Measurements from ENCODE around the gene GNAS-AS1.

DNA sequence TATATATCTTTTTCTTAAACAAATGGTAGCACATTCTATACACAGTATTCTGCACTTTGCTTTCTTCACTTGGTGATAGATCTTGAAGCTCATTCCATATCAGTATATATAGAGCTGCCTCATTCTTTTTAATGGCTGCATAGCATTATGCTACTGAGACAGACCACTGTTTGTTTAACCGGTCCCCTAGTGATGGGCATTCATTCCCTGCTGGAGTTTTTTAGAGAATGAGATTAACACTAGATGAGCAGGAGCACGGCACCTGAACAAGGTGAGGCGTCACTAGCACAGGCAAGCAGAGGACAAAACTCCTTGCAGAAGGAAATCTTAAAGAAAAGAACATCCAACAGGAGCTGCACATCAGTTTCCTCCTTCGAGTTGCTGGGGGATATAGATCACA is 69.6 kb downstream of the GNAS-AS1 start:
- no peak for TF ChIP-seq ZNF274 (IDR thresholded peaks at IDR 0.05; ENCODE audit: low read depth, low read length)
- TF ChIP-seq SUZ12 (IDR thresholded peaks at IDR 0.05; ENCODE audit: extremely low read depth, insufficient read depth, insufficient read length) = no peak

Measured in NT2/D1 (cell line).